GM19238 (cell line): ENCODE data around the gene TRMT44.
"Not testable (repeated sequence)": the region's sequence is repeated elsewhere in the genome, so short reads cannot be mapped to it uniquely, and the experiment has no call there.

Source experiments
- DNase-seq: peaks from one replicate; pipeline ENCODE4 v3.0.0; 2011; ENCODE audit warnings: low spot score; ENCODE audit not compliant: insufficient read length

Gene TRMT44

DNA sequence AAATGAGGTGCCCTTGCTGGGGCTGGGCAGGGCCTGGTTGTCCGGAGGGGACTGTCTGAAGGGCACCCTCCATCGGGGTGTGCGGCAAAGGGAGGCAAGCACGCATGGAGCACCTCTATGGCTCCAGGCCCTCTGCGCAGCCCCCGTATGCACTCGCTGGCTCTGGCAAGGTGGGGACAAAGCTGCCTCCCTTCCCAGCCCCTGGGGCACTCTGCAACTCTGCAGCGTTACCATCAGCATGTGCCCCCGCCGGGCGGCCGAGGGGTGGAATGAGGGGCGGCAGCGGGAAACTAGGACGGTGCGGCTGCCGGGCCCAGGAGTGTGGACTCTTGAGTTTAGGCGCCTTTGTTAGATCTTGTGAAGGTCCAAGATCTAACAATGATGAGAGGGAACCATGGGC lies 26.4 kb downstream of the TRMT44 start:
- DNase-seq: no peak

DNA sequence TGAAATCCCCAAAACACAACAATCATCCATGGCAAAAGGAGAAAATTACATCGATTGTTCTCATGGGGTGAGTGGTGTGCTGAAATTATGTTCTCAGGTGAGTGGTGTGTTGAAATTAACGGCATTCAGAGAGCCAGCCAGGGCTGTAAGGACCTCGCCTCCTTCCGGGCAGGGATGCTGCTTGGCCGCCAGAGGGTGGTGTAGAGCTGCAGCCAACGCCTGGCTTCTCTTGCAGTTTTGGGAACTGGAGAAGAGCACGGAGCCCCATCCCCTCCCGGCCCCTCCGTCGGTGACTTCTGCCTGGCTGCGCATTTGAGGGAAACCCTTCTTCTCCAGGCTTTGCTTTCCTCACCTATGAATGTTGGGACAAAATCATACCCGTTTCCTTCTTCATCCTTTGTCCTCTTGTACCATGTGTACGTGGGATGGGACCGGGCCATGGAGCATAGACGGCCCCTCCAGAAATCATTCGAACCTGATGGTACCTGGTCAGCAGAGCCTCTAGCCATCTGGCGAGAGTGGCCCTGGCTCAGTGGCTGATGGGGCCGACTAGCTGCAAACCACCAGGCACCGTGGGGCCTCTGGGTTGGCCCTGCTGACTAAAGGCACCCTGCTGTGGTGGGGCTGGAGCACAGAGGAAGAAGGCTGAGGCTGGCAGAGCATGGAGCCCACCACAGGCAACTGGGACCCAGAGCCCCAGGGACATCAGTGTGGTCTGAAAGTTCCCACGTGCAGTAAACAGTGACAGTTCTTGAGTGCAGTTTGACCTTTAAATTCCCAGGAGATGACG lies 28.4 kb downstream of the TRMT44 start:
- DNase-seq: peak; percentile 61

DNA sequence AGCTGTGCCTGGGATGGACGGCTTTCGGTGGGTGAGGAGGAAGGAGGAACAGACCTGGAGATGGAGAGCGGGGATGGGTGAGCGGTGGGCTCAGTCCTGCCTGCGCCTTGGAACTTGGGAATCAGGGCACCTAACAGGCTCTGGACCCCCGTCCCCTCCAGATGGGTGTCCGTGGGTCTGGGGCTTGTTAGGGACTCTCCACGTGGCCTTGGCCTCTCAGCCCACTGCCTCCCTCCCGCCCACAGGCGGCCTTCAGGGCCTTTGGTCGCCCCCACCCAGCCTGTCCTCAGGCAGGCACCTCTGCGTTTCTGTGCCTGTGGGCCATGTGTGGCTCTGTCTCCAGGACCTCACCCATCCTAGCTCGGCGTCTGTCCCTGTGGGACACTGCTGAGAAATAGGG lies 29.0 kb downstream of the TRMT44 start:
- no peak for DNase-seq

DNA sequence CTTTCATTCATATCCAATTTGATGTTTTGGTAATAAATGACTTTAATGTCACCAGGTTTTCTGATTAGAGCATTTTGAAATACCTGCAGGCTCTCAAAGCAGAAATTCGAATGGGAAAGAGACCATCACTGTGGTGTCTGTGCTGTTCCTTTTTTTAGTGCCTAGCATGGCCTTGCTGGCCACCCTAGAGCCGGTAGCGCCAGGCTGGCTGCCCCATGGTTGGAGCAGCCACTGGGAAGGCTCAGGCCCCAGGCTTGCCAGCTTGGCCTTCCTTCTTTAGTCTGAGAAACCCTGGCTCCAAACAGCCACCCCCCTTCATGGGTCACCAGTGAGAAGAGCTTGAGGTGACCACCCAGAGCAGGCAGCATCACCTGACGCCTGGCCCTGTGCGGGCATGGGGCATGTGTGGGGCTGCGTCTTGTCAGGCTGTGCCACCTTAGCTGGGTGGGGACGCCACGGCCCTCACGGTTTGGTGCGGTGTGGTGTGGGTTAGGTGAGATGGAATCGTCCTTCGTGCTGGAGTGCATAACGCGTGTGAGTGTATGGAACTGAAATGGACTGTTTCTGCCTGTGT lies 30.0 kb downstream of the TRMT44 start:
- no peak for DNase-seq

DNA sequence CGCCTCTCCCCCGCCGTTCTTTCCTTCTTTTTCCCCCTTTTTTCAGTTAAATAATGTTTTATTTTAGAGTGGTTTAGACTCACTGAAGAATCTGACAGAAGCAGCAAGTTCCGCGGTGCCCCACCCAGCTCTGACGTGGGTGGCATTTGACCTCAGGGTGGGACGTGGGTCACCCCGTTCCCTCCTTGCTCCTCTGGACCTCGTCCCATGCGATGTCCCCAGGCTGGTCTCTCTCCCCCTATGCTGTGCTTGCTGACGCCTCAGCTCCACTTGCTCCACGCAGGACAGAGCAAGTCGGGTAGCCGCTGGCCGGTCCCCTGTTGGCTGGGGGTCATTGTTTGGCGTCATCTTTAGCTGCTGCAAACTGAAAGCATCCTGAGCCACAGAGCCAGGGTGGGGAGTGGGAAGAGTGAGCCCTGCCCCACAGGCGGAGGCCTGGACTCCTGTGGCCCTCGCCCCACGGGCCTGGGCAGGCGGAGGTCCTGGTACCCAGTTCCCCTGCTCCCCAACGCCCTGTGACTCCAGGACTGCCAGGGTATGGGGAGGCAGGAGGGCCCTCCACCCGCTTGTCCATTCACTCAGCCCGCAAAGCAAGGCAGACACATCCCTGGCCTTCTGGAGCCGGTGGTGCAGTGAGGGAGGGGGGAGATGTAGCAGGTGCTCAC lies 30.8 kb downstream of the TRMT44 start:
- no peak for DNase-seq

DNA sequence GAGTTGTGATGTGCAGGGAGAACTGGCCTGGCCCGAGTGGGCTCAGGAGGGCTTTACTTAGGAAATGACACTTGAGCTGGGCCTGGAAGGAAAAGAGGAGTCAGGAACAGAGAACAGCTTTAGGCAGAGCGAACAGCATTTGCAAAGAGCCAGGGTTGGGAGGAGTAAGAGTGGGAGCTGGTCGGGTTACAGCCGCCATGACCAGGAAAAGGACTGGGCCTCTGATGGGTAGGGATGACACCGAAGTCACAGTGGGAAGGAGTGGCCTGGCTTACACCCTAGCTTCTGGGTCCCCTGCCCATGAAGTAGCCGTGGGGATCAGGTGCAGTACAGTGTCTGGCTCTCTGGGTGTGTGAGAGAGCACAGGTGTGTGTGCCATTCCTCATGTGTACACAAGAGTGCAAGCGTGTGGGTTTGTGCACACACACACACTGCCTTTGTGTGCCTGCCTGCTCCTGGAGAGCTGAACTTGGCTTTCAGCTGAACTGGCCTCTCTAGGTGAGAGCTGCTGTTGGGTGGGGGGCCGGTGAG lies 31.6 kb downstream of the TRMT44 start:
- DNase-seq: no peak

DNA sequence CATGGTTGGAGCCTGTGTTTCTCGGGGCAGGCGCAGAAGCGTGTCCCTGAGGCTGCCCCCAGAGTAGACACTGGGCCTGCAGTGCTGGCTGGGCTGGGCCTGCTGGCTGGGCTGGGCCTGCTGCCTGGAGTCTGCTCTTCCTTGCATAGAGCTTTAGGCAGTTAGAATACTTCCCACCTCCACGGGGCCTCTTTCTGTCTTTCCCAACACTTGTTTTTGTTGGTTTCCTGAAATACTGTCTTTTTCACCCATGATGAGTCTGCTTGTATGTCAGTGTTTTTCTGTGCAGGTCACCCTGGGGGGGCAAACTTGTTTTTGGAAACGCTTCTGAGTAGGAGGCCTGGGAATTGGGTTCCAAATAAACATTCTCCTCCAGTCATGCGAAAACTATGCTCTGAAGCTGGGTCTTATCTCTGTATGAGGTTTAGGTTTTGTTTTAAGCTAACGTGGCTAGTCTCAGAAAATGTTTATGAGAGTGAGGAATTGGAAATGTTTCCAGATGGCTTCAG lies 32.2 kb downstream of the TRMT44 start:
- DNase-seq: no peak

DNA sequence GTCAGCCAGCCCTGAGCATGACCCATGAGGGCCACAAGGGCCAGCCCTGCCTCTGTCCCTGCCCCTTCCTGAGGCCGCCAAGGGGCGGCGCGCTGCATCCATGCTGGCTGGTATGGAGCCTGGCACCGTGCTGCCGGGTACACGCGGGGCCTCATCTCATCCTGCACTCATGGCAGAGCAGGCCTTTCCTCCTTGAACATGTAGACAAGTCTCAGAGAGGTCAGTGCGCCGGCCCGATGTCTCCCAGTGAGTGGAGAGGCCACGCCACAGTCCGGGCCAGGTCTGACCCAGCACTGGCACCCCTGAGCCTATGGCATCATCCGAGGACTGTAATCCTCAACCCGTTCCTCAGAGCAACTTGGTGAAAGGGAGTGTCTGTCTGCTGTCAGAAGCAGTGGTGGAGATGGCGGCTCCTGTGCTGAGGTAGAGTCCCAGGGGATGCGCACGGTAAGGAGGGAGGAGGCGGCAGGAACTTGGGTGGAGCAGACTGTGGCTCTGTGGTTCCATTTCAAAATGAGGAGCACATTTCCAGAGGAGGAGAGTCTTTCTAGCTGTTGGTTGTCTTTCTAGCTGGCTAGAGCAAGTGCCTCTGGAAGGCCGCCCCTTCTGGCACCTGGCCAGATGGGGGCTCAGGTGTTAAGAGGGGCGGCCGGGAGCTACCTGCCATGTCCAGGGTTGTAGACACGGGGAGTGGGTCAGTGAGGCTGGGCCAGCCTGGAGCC lies 32.8 kb downstream of the TRMT44 start:
- DNase-seq: no peak

DNA sequence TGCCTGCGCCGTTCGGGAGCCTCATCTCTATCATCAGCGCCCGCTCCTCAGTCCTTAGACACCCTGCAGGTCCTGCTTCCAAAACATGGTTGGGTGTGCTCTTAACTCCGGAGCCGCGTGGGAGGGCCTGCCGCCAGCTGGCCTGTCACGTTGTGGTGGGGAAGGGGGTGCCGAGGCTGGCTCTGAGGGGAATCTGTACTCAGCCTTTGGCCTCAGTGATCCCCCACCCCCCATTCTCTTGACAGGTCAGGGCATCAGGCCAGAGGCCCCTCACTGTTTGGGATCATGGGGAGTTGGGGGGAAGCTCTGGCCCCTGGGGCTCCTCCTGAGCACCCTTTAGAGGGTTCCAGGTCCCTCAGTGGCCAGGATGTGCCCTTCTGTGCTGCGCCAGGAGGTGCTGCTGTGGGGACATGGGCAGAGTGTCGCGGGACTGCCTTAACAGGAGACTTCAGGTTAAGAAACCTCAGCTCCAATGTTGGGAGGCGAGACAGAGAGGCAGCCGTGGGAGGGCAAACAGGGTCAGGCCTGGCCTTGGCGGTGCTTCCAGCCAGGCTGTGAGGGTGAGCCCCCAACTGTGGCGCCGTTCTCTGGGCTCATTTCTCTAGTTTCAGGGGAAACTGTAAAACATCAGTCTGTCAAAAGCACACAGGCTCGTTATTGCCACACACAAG lies 33.5 kb downstream of the TRMT44 start:
- no peak for DNase-seq

DNA sequence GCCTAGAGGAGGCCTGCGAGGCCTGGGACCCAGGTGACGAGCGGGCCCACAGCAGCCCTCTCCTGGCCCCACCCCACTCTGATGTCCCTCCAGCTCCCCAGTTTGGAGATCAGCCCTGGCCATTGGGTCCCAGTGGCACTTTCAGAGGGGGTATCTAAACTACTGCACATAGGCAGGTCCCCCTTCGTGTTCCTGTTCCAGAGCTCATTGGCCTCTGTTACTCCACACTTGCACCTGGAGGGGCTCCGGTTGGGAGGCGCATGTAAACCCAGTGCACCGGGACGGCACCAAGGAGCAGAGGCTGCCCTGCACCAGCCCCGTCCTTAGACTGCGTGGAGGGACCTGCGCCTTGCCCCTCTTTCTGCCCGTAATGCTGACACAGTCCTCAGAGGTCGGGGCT lies 34.3 kb downstream of the TRMT44 start:
- no peak for DNase-seq

DNA sequence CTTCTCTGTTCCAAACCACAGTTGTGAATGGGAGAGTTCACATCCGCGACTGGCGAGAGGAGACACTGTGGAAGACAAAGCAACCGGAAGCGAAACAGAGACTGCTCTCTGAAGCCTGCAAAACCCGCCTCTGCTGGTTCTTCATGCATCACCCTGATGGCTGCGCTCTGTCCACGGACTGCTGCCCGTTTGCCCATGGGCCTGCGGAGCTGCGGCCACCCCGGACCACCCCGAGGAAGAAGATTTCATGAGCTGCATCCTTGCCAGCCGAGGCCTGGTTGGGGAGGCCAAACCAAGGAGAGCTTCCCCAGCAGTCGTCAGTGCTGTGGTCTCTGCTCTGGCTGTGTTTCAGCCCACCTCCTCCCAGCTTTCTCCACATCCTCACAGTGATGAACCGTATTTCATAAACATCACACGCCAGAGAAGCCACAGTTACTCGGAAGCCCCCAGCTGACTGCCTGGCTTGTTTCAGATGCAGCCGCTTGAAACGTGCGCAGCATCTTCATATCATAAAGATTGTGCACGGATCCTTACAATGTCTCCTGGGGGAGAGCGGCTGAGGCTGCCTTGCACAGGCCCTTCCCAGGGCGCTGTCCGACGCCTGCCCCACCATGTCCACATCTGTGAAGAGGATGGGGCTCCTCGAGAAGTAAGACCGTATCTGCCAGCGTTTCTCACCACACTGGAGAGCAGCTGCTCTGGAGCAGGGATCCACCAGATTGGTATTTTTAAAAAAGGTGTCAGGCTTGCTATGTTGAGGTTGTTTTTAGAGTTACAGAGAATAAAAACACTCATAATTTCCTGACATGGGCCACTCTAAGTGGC lies 35.4 kb downstream of the TRMT44 start:
- no peak for DNase-seq

DNA sequence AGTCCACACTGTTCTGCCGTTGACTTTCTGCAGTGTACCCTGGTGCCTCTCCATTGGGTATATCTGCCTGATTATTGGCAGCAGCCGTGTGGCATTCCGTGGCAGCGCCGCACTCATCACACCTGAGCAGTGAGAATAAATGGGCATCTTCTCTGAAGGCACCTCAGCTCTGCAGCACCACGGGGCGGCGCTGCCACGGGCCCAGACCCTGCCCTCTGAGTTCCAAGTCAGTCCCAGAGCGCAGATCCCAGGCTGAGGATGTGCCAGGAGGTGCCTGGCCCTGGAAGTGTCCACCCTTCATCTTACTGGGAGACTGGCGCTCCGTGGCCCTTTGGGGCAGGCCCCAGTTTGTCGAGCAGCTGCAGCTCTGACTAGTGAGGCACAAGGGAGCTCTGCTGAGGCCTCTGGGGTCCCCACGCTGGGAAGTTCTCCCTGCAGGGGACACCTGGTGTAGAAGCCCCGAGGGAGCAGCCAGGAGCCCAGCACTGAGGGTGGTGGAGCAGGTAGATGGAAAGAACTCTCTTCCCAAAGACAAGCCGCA lies 36.6 kb downstream of the TRMT44 start:
- no peak for DNase-seq

DNA sequence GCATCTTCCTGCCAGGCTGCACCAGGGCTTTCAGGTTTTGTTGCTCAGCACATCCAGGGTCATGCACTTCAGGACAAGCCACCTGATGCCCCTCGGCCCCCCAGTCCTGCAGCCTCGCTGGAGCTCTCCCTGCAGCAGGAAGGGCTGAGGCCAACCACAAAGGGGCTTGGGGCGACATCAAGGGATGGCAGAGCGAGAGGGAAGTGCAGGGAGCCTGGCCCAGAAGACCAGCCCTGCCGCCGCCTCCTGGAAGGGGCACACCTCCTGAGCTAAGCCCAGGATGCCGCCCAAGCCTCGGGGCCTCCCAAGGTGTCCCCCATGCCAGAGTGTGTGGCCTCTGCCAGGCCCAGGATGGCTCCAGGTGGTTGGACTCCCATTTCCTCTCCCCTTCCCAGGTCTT lies 37.1 kb downstream of the TRMT44 start:
- no peak for DNase-seq

DNA sequence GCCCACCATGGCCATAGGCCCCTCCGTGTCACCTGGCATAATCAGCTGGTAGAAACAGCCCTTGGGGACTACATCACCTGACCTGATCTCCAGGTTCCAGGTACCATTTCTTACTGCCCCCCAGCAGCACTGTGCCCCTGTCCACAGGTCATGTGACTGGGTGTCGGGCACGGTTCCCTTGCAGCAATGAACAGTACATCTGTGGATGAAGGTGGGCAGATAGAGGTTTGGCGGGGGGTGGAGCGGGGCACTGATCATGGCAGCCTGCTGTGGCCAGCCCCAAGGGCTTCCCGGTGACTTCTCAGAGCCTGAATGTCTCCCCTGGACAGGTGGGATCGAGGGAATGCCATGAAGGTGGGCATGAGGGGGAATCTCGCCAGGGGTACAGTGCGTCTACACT lies 37.8 kb downstream of the TRMT44 start:
- DNase-seq: no peak

DNA sequence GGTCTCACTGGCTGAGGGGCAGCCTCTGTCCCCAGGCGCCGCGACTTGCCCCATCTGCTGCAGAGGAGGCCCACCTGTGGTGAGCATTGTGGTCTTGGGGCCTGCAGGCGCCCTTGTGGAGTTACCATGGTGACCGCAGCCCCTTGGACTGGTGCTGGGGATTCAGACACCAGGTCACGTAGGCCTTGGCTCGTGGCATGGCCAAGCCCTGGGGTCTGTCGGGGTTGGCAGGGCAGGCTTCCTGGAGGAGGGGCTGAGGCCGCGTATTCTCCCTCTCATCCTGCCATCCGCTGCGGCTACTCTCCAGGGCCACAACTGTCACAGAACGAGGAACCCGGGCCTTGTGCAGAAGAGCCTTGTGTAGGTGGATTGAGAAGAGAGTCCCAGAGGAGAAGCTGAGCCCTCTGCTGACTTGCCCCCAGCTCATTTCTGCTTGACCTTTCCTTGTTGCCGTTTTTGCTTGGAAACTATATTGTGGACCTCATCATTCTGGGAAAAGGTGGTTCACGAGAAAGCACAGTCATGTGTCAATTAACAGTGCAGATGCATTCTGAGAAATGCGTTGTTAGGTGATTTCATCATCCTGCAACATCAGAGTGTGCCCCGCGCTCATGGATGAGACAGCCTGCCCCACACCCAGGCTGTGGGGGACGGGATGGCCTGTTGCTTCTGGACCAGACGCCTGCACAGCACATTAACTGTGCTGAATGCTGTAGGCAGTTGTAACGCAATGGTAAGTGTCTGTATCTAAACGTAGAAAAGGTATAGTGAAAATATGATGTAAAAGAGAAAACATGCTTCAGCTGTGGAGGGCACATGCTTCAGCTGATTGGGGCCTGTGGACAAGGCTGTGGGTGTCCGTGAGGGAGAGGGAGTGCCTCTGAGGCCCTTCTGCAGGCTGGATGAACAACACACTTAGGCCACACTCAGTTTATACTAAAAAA lies 38.5 kb downstream of the TRMT44 start:
- no peak for DNase-seq

DNA sequence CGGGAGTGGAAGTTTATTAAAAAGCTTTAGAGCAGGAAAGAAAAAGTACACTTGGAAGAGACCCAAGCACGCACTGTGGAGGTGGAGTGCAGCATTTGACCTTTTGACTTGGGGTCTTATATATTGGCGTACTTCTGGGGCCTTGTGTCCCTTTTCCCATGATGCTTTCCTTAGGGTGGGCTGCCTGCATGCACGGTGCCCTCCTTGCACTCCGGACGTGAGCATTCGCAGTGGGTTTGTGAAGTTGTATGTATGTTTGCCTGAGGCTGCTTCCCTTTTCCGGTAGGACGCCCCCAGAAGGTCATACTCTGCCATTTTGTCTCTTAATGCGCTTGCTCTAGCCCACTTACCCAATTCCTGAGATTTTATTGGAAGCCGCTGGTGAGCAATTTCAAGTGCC lies 39.6 kb downstream of the TRMT44 start:
- no peak for DNase-seq

DNA sequence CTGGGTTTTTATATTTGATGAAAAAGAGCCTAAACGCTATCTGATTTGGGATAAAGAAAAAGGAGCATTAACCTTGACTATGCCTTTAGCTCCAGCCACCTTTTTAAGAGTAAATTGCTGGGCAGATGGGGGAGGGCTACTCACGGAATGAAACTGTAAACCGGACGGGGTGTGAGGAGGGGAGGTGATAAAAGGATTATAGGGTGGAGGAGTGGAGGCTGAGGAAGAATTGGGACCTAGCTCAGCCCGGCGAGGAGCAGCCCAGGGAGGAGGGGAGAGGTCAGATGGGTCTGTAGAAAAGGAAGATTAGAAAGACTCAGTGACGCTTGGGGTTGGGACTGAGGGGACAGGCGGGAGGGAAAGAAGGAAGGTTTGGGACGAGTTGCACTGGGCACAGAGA lies 46.1 kb downstream of the TRMT44 start:
- not testable (repeated sequence) for DNase-seq

DNA sequence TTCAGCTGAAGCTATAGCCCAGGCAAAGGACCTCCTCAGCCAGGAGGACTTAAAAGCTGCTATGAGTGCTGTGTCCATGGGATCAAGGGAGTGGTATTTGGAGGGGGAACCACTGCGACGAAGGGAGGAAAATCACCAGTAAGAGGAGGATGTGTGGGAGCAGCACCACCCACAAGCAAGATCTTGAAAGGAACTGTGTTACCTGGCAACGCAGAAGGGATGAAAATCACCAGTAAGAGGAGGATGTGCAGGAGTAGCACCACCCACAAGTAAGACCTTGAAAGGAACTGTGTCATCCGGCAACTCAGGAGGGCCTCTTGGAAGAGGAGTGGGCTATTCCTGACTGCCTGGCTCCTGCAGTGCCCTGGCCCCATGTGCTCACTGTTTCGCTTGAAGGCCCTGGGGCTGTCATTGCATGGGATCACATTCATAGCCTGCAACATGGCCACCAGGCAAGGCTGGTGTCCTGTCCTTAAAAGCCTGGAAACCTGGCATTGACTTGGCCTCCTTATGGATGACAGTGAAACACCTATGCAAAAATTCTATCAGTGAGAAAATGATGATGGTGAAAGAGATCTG lies 48.3 kb downstream of the TRMT44 start:
- DNase-seq: no peak
